SK-N-MC (cell line): ENCODE results near the gene FAT2.

Source experiments
- EZH2 ChIP-seq: fragments of 200-600 bp; sonication (generic); IDR thresholded peaks from one replicate; pipeline ENCODE4 v1.6.1; 2017; ENCODE audit warnings: antibody characterized with exemption
- FOXP2 ChIP-seq: optimal IDR thresholded peaks from 2 replicates; pipeline ENCODE3; 2011; ENCODE audit warnings: mild to moderate bottlenecking, moderate library complexity; ENCODE audit not compliant: insufficient read depth; ENCODE audit errors: extremely low read length, control extremely low read depth
- POLR2AphosphoS5 ChIP-seq: IDR thresholded peaks from 2 replicates; pipeline ENCODE4 v1.6.1; 2012; ENCODE audit warnings: mild to moderate bottlenecking, low read depth, low read length, borderline replicate concordance

DNA sequence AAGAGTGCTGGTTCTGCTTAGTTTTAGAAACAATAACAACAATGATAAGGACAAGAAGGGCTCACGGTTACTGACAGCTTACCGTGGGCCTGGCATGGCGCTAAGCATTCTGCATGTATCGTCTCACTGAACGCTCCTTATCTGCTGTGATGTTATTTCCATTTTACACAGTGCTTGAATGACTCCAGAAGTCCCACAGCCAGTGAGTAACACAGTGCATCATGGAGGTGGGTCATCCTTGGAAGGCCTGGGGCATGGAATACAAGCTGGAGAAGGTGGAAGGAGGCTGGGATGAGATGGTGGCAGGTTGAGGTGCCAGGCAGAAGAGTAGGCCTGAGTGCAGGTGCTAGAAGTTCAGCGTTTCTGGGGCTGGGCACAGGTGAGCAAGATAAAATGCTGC is 36.5 kb upstream of the FAT2 start:
- TF ChIP-seq POLR2AphosphoS5 (no peak), EZH2 (no peak), FOXP2 (no peak)
